Neural cell (in vitro differentiated cells): ENCODE measurements around the gene ABI3BP. TPM values are rescaled to one million over a fixed set of nuclear protein-coding genes. Genes with fewer than 3 reads are reported as not detected.

Experiments used
- H2AFZ ChIP-seq: fragments of 200-600, 300-800 bp; sonication (generic), shearing (Covaris generic); 2 replicates; pipeline ENCODE4 v1.6.0; 2014; ENCODE audit warnings: low read depth, mild to moderate bottlenecking, antibody characterized with exemption, low read length, moderate library complexity
- H3F3A ChIP-seq: fragments of 200-600 bp; shearing (Covaris generic); 2 replicates; pipeline ENCODE4 v1.6.1; 2016; ENCODE audit warnings: mild to moderate bottlenecking, moderate library complexity, mixed read lengths, antibody characterized with exemption, low read length; ENCODE audit not compliant: insufficient read depth, poor library complexity, severe bottlenecking
- H3K27ac ChIP-seq: fragments of 200-600, 300-800 bp; sonication (generic), shearing (Covaris generic); 2 replicates; pipeline ENCODE4 v1.5.1; 2014; ENCODE audit warnings: mild to moderate bottlenecking, low read length, moderate library complexity
- H3K27me3 ChIP-seq: fragments of 300-800, 200-600 bp; sonication (generic), shearing (Covaris generic); 2 replicates; pipeline ENCODE4 v1.6.0; 2014; ENCODE audit warnings: mild to moderate bottlenecking, low read depth, low read length, moderate library complexity; ENCODE audit not compliant: insufficient read depth
- H3K36me3 ChIP-seq: fragments of 300-800, 200-600 bp; sonication (generic), shearing (Covaris generic); 2 replicates; pipeline ENCODE4 v1.5.1; 2014; ENCODE audit warnings: mild to moderate bottlenecking, antibody characterized with exemption, low read length, moderate library complexity; ENCODE audit not compliant: insufficient read depth
- H3K4me2 ChIP-seq: fragments of 300-800, 200-600 bp; sonication (generic), shearing (Covaris generic); 2 replicates; pipeline ENCODE4 v1.6.0; 2014; ENCODE audit warnings: mild to moderate bottlenecking, low read length
- H3K4me3 ChIP-seq: fragments of 300-800, 200-600 bp; sonication (generic), shearing (Covaris generic); 2 replicates; pipeline ENCODE4 v1.5.1; 2014; ENCODE audit warnings: mild to moderate bottlenecking, low read length, moderate library complexity
- H3K79me2 ChIP-seq: fragments of 200-600 bp; shearing (Covaris generic); replicated peaks from 2 replicates; pipeline ENCODE4 v1.6.0; 2014; ENCODE audit warnings: mild to moderate bottlenecking, low read length, moderate library complexity; ENCODE audit not compliant: insufficient read depth
- H3K9ac ChIP-seq: fragments of 300-800, 200-600 bp; sonication (generic), shearing (Covaris generic); 2 replicates; pipeline ENCODE4 v1.6.1; 2016; ENCODE audit warnings: mild to moderate bottlenecking, low read length, mixed read lengths
- H3K9me2 ChIP-seq: fragments of 200-600 bp; shearing (Covaris generic); 2 replicates; pipeline ENCODE4 v1.6.1; 2016; ENCODE audit warnings: mild to moderate bottlenecking, low read length, mixed read lengths; ENCODE audit not compliant: insufficient read depth
- H3K9me3 ChIP-seq: fragments of 200-600, 300-800 bp; sonication (generic), shearing (Covaris generic); 2 replicates; pipeline ENCODE4 v1.6.1; 2016; ENCODE audit warnings: mild to moderate bottlenecking, mixed run types, low read length, moderate library complexity, mixed read lengths
- H4K20me1 ChIP-seq: fragments of 200-600 bp; shearing (Covaris generic); 2 replicates; pipeline ENCODE4 v1.6.1; 2016; ENCODE audit warnings: mild to moderate bottlenecking, mixed run types; ENCODE audit not compliant: insufficient read depth
- EP300 ChIP-seq: fragments of 450-650 bp; conservative IDR thresholded peaks from 2 replicates; pipeline ENCODE4 v1.6.1; 2014; ENCODE audit warnings: antibody characterized with exemption, mild to moderate bottlenecking, moderate library complexity; ENCODE audit not compliant: poor library complexity, severe bottlenecking
- EZH2 ChIP-seq: fragments of 200-600, 300-800 bp; shearing (Covaris generic), sonication (generic); IDR thresholded peaks from 2 replicates; pipeline ENCODE4 v1.6.1; 2014; ENCODE audit warnings: antibody characterized with exemption, low read length, borderline replicate concordance, mild to moderate bottlenecking; ENCODE audit not compliant: insufficient read depth, poor library complexity, severe bottlenecking
- MXI1 ChIP-seq: fragments of 450-650 bp; conservative IDR thresholded peaks from 2 replicates; pipeline ENCODE4 v1.6.1; 2014; ENCODE audit warnings: antibody characterized with exemption, mild to moderate bottlenecking; ENCODE audit not compliant: poor library complexity, severe bottlenecking
- POLR2AphosphoS5 ChIP-seq: IDR thresholded peaks from 2 replicates; pipeline ENCODE4 v1.6.1; 2012
- RAD21 ChIP-seq: fragments of 450-650 bp; conservative IDR thresholded peaks from 2 replicates; pipeline ENCODE4 v1.6.1; 2014; ENCODE audit warnings: antibody characterized with exemption, mild to moderate bottlenecking, moderate library complexity
- REST ChIP-seq: IDR thresholded peaks from 2 replicates; pipeline ENCODE4 v1.6.1; 2012; ENCODE audit warnings: borderline replicate concordance
- SMC3 ChIP-seq: fragments of 450-650 bp; conservative IDR thresholded peaks from 2 replicates; pipeline ENCODE4 v1.6.1; 2014; ENCODE audit warnings: antibody characterized with exemption, mild to moderate bottlenecking, moderate library complexity; ENCODE audit not compliant: poor library complexity
- TAF1 ChIP-seq: IDR thresholded peaks from 2 replicates; pipeline ENCODE4 v1.6.1; 2012; ENCODE audit warnings: low read depth
- polyA plus RNA-seq: library from polyadenylated mRNA; depleted of rRNA; stranded (reverse); fragments of >200 nt; gene quantifications from 2 replicates; pipeline ENCODE4 v1.2.3, GENCODE V29; 2014
- TF ChIP-seq, protein P1 (sequence below): fragments of 450-650 bp; IDR thresholded peaks from 2 replicates; pipeline ENCODE4 v1.5.1; 2014; ENCODE audit warnings: antibody characterized with exemption, mild to moderate bottlenecking, moderate library complexity; ENCODE audit not compliant: poor library complexity, severe bottlenecking

The ABI3BP gene
- polyA plus RNA-seq, 1 donor from 2014 or later = not detected

DNA sequence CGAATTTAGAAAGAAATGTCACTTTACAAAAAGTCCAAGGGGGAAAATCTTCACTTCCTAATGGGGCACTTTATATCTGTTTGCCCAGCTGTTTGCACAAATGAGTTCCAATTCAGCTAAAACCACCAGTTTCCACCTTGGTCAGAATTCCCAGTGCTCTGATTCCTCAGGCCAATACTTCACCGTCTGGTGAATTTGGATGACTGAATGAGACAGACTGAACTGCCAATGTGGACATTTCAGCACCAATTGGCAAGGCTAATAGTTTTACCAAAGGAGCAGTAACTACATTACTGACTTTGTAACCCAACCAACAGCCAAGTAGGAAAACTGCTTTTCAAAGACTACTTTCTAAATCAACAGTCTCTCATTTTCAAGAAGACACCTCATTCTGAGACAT lies 51.8 kb downstream of the ABI3BP start:
- H3K4me3 ChIP-seq = no peak overlapping the region
- H2AFZ ChIP-seq = no peak overlapping the region
- no peaks in the 10 kb centered on the region for H3K79me2 ChIP-seq
- H3K4me2 ChIP-seq = no peak overlapping the region
- no peaks in the 10 kb centered on the region for H3K36me3 ChIP-seq
- no peak overlapping the region for H3K27ac ChIP-seq
- no peaks in the 10 kb centered on the region for H3K9me2 ChIP-seq
- H3F3A ChIP-seq = no peaks in the 10 kb centered on the region
- no peak overlapping the region for H3K9ac ChIP-seq
- no peaks in the 10 kb centered on the region for H3K27me3 ChIP-seq
- no peaks in the 10 kb centered on the region for H4K20me1 ChIP-seq
- no peaks in the 10 kb centered on the region for H3K9me3 ChIP-seq
- TF ChIP-seq POLR2AphosphoS5 (no peak), EP300 (no peak), TAF1 (no peak), RAD21 (no peak), REST (no peak), EZH2 (no peak), SMC3 (no peak), MXI1 (no peak)
- TF ChIP-seq, protein P1, sequence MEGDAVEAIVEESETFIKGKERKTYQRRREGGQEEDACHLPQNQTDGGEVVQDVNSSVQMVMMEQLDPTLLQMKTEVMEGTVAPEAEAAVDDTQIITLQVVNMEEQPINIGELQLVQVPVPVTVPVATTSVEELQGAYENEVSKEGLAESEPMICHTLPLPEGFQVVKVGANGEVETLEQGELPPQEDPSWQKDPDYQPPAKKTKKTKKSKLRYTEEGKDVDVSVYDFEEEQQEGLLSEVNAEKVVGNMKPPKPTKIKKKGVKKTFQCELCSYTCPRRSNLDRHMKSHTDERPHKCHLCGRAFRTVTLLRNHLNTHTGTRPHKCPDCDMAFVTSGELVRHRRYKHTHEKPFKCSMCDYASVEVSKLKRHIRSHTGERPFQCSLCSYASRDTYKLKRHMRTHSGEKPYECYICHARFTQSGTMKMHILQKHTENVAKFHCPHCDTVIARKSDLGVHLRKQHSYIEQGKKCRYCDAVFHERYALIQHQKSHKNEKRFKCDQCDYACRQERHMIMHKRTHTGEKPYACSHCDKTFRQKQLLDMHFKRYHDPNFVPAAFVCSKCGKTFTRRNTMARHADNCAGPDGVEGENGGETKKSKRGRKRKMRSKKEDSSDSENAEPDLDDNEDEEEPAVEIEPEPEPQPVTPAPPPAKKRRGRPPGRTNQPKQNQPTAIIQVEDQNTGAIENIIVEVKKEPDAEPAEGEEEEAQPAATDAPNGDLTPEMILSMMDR = no peak

DNA sequence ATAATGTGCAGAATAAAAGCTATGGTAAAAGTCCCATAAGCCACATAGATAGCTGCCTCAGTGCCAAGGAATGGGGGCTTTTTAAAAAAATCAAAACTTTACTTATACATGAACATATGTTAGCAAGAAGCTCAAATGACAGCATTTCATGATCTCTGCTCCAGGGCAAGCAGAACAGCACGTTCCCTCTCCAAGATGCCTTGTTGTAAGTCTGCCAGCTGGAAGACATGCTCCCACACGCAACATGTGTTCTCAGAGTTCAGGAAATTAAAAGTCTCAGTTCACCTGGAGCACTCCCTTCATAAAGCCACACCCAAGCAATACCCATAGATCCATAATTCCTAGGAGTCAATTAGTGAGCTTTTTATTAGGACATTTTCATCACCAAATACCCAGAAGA lies 52.2 kb downstream of the ABI3BP start:
- Histone ChIP-seq H3K27ac (no peak overlapping the region), H4K20me1 (no peaks in the 10 kb centered on the region), H3K9ac (no peak overlapping the region), H3F3A (no peaks in the 10 kb centered on the region), H3K36me3 (no peaks in the 10 kb centered on the region), H3K9me2 (no peaks in the 10 kb centered on the region), H2AFZ (no peak overlapping the region), H3K79me2 (no peaks in the 10 kb centered on the region), H3K27me3 (no peaks in the 10 kb centered on the region), H3K4me3 (no peak overlapping the region), H3K9me3 (no peaks in the 10 kb centered on the region), H3K4me2 (no peak overlapping the region)
- no peak for TF ChIP-seq EZH2

DNA sequence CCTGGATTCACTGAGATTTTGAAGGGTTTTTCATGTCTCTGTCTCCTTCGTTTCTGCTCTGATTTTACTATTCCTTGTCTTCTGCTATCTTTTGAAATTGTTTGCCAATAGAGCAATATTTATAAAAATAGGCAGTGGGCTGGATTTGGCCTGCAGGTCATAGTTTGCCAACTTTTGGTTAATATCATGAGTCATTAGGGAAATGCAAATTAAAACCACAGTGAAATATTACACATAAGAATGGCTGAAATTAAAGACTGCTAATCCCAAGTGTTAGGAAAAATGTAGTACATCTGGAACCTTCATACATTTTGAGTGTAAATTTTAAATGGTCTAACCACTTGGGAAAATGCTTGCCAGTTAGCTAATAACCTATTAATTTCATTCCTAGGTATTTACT lies 56.3 kb downstream of the ABI3BP start:
- no peaks in the 10 kb centered on the region for H3F3A ChIP-seq
- no peaks in the 10 kb centered on the region for H3K27me3 ChIP-seq
- H3K9ac ChIP-seq = no peak overlapping the region
- H4K20me1 ChIP-seq = no peaks in the 10 kb centered on the region
- no peak for TF ChIP-seq TAF1
- TF ChIP-seq, protein P1 = no peak
- TF ChIP-seq EZH2 = no peak
- no peak for TF ChIP-seq SMC3
- no peak for TF ChIP-seq EP300
- TF ChIP-seq RAD21 = no peak
- no peak for TF ChIP-seq MXI1
- no peak for TF ChIP-seq POLR2AphosphoS5
- TF ChIP-seq REST = no peak
- no peaks in the 10 kb centered on the region for H3K9me3 ChIP-seq
- no peaks in the 10 kb centered on the region for H3K36me3 ChIP-seq
- H3K4me3 ChIP-seq = no peak overlapping the region
- H3K9me2 ChIP-seq = no peaks in the 10 kb centered on the region
- H3K4me2 ChIP-seq = no peak overlapping the region
- H3K79me2 ChIP-seq = no peaks in the 10 kb centered on the region
- H3K27ac ChIP-seq = no peak overlapping the region
- no peak overlapping the region for H2AFZ ChIP-seq
